Sciatic nerve (tissue), 2 donors: ENCODE results near the gene SMTNL1. TPM values are rescaled to one million over a fixed set of nuclear protein-coding genes. Genes with fewer than 3 reads are reported as not detected.
A peak's percentile ranks its signal among the peaks of the same experiment; 100 is the strongest.

Experiments used
- ATAC-seq: fragments of 200-7000 bp; cut with Tn5 transposase; one replicate; pipeline ENCODE4 v1.9.1; 2020; ENCODE audit warnings: mild to moderate bottlenecking, moderate library complexity
- DNase-seq: peaks from one replicate; pipeline ENCODE4 v3.0.0-alpha.2; 2020; ENCODE audit warnings: low spot score
- intact Hi-C: fragments of 100-400 bp; cut with DNase I; formaldehyde crosslinking; loops from one replicate; pipeline ENCODE4 v1.14.2; 2022
- total RNA-seq: library from RNA; stranded (reverse); fragmentation: NEBNext Ultra II Directional; extraction: Animal tissue kit (Norgen Biotek cat#: 25700); gene quantifications from one replicate; pipeline ENCODE4 v1.2.1, GENCODE V29; 2021
- donor health status: DM: no; HTN: no; CAD: no.
- donor health status: DM: no; HTN: no; CAD: no.

Gene SMTNL1
- total RNA-seq, 1 donor from 2014 or later = not detected

DNA sequence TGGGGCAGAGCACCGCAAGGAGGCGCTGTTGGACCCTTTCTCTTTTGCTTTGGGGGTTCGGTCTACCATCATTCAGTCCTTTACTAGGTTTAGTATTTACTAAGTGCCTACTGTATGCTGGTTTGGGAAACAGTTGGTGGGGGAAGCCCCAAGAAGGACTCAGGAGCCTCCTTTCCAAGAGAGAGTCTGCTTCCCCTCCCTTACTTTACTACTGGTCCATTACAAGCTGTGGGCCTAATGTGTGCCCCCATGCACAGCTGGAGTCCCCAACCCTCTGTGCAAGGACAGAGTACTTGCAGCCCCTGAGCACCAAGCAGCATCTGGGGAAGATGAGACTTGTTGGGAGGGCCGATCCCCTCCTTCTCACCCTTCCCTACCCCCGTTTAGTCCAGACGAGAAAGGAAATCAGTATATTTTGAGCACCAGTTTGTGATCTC is 31.0 kb downstream of the SMTNL1 start:
- DNase-seq (peak; percentile 94), ATAC-seq (peak; percentile 27)
- intact Hi-C loops = loop anchor here (5.0 kb wide), 1 partner anchor 69 kb away; no protein-coding TSS in a partner anchor

- ATAC-seq = no peak
Measured at GRCh38 chr11:57571606-57572005, 34.2 kb downstream of the SMTNL1 start.

DNA sequence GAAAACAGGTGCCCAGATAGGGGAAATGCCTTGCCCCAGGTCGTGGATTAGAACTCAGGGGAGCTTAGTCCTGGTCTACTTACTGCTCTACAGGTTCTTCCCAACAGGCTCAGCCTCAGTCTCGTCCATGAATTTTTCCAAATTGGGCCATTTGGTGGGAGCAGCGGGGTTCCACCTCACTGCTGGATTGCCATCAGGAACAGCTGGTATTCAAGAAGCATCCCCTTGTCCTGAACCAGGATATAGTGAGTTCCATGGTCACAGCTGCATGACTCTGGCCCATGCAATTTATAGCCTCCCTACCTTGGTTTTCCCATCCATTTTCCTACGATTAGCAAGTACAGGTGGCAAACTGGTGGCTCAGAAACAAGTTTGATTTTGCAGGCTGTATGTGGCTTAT is 36.7 kb downstream of the SMTNL1 start:
- DNase-seq (no peak), ATAC-seq (no peak)
- intact Hi-C loops = no loop called here

More at GRCh38 chr11:57571606-57572005, 34.2 kb downstream of the SMTNL1 start:
- DNase-seq = no peak
- intact Hi-C loops = no loop called here

- no peak for ATAC-seq
- DNase-seq = no peak
- intact Hi-C loops = no loop called here
Measured at GRCh38 chr11:57584341-57584740, 46.9 kb downstream of the SMTNL1 start.

- intact Hi-C loops = no loop called here
- DNase-seq (no peak), ATAC-seq (no peak)
Measured at GRCh38 chr11:57585301-57585700, 47.9 kb downstream of the SMTNL1 start.

- DNase-seq = no peak
- intact Hi-C loops = no loop called here
- no peak for ATAC-seq
Measured at GRCh38 chr11:57586711-57587245, 49.4 kb downstream of the SMTNL1 start.

GRCh38 chr11:57588046-57588710 is 50.8 kb downstream of the SMTNL1 start:
- ATAC-seq (peak; percentile 44), DNase-seq (no peak)
- intact Hi-C loops = no loop called here

DNA sequence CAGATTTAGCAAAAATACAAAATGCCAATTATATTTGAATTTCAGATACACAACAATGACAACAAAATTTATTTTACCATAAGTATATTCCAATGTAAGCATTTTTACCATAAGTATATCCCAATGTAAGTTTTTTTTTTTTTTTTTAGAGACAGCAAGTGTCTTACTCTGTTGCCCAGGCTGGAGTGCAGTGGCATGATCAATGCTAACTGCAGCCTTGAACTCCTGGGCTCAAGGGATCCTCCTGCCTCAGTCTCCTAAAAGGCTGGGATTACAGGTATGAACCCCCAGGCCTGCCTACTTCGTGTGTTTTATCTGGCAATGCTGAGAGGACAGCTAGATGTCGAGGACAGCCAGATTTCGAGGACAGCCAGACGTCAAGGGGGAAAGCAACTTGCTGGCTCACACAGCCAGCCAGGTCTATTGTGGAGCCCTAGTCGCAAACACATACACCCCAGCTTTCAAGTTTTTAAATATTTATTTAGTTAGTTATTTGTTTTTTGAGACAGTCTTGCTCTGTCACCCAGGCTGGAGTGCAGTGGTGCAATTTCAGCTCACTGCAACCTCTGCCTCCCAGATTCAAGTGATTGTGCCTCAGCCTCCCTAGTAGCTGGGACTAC is 59.0 kb downstream of the SMTNL1 start:
- intact Hi-C loops = no loop called here
- no peak for ATAC-seq
- no peak for DNase-seq

DNA sequence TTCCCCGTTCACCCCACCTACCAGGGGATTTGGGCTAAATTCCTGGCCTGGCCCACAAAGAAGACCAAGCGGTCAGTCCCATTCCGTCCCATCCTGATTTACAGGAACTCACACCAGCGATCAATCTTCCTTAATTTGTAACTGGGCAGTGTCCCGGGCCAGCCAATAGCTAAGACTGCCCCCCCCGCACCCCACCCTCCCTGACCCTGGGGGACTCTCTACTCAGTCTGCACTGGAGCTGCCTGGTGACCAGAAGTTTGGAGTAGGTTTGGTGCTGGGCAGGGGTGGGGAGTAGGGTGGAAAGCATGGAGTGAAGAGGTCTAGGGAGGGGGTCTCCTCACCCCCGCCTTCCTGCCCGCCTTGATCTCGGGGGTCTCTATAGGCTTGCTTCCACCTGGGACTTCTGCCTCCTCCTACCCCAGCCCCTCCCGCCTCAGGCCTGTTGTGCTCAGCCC is 60.1 kb downstream of the SMTNL1 start, which contains the start of gene SERPING1:
SERPING1 (plus strand) TSS at position 225 of the 455 bp plus-strand sequence. CDS start 586 bp downstream, outside the sequence.
- DNase-seq = peak; percentile 84
- intact Hi-C loops = no loop called here
- peak; percentile 90 for ATAC-seq

GRCh38 chr11:57597916-57598830 is 60.8 kb downstream of the SMTNL1 start:
- intact Hi-C loops = no loop called here
- DNase-seq (peak; percentile 91), ATAC-seq (peak; percentile 97)

DNA sequence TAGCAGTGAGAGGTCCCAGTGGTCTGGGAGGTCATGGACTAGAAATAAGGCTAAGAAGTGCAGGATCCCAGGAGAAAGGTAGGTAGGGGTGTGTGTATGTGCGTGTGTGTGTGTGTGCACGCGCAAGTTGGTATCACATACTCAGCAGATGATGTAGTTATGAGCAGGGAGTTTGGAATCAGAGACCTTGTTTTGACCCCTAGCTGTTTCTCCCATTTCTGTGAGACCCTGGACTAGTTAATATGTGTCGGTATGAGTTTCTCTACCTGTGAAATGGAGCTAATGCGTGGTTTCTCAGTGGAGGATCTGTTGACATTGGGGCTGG is 61.4 kb downstream of the SMTNL1 start:
- peak; percentile 44 for ATAC-seq
- intact Hi-C loops = no loop called here
- DNase-seq = peak; percentile 62

GRCh38 chr11:57599381-57599780 is 62.0 kb downstream of the SMTNL1 start:
- ATAC-seq = no peak
- no peak for DNase-seq
- intact Hi-C loops = no loop called here

Other genes starting within 250 kb of the SMTNL1 start
- 178 TPM for gene TNKS1BP1, start 212.6 kb upstream of the SMTNL1 start, total RNA-seq
- 54.9 TPM for gene SSRP1, start 201.7 kb upstream of the SMTNL1 start, total RNA-seq
- not detected for gene P2RX3, start 199.2 kb upstream of the SMTNL1 start, total RNA-seq
- not detected for gene PRG3, start 156.4 kb upstream of the SMTNL1 start, total RNA-seq
- not detected for gene PRG2, start 146.9 kb upstream of the SMTNL1 start, total RNA-seq
- gene SLC43A3, start 110.5 kb upstream of the SMTNL1 start, total RNA-seq = 75.4 TPM
- gene RTN4RL2, start 77.1 kb upstream of the SMTNL1 start, total RNA-seq = 2.5 TPM
- gene SLC43A1, start 21.9 kb upstream of the SMTNL1 start, total RNA-seq = 14.8 TPM
- gene TIMM10, start 6.8 kb upstream of the SMTNL1 start, total RNA-seq = 42.0 TPM
- 53.5 TPM for gene UBE2L6, start 30.1 kb downstream of the SMTNL1 start, total RNA-seq
- 701 TPM for gene SERPING1, start 60.1 kb downstream of the SMTNL1 start, total RNA-seq
- gene YPEL4, start 112.3 kb downstream of the SMTNL1 start, total RNA-seq = 2.1 TPM
- gene CLP1, start 120.2 kb downstream of the SMTNL1 start, total RNA-seq = 11.9 TPM
- 45.4 TPM for gene ZDHHC5, start 130.5 kb downstream of the SMTNL1 start, total RNA-seq
- gene MED19, start 174.6 kb downstream of the SMTNL1 start, total RNA-seq = 9.6 TPM
- gene TMX2, start 175.0 kb downstream of the SMTNL1 start, total RNA-seq = 56.9 TPM
- gene SELENOH, start 203.9 kb downstream of the SMTNL1 start, total RNA-seq = 77.5 TPM
- not detected for gene BTBD18, start 214.2 kb downstream of the SMTNL1 start, total RNA-seq
- gene CTNND1, start 224.2 kb downstream of the SMTNL1 start, total RNA-seq = 270 TPM